ENCODE data around the gene TACSTD2. TPM values are rescaled to one million over a fixed set of nuclear protein-coding genes. Genes with fewer than 3 reads are reported as not detected.
A peak's percentile ranks its signal among the peaks of the same experiment; 100 is the strongest.

TACSTD2 gene
- total RNA-seq, 4 donors from 2014 or later: 0.09 to 1.8 (median 0.25) TPM; not detected in 1

- DNase-seq: no peak
- no peaks in the 10 kb centered on the region for H3K27me3 ChIP-seq
- H3K4me3 ChIP-seq: no peak overlapping the region
- H3K36me3 ChIP-seq: no peaks in the 10 kb centered on the region
- no peak for ATAC-seq
- TF ChIP-seq POLR2A (IDR thresholded peaks at IDR 0.05) (no peak), CTCF (IDR thresholded peaks at IDR 0.05 in 4 of 5, conservative IDR thresholded peaks at IDR 0.05 in 1 of 5) (no peak)
- in situ Hi-C loops (cut with MboI; ENCODE audit: low sequenced_read_pairs in 4 of 4): no loop called here
- no peak overlapping the region for H3K27ac ChIP-seq
- intact Hi-C loops (cut with DNase I; ENCODE audit: low total_unique reads): no loop called here
- peaks cover 0 to under 1% of the 10 kb centered on the region in 2 donors for H3K4me1 ChIP-seq
- H3K9me3 ChIP-seq: no peaks in the 10 kb centered on the region
Measured at GRCh38 chr1:58597996-58598395, 20.9 kb upstream of the TACSTD2 start.

- Histone ChIP-seq H3K36me3 (no peaks in the 10 kb centered on the region), H3K4me1 (peaks cover 8 to 9% of the 10 kb centered on the region in 2 donors), H3K9me3 (no peaks in the 10 kb centered on the region), H3K27me3 (no peaks in the 10 kb centered on the region), H3K4me3 (no peak overlapping the region), H3K27ac (no peak overlapping the region)
- intact Hi-C loops (cut with DNase I; ENCODE audit: low total_unique reads): no loop called here
- no peak for ATAC-seq
- DNase-seq: no peak
- in situ Hi-C loops (cut with MboI; ENCODE audit: low sequenced_read_pairs in 4 of 4): no loop called here
- TF ChIP-seq CTCF (IDR thresholded peaks at IDR 0.05 in 4 of 5, conservative IDR thresholded peaks at IDR 0.05 in 1 of 5) (no peak), POLR2A (IDR thresholded peaks at IDR 0.05) (no peak)
Measured at GRCh38 chr1:58597076-58597475, 20.0 kb upstream of the TACSTD2 start.

- no peaks in the 10 kb centered on the region for H3K9me3 ChIP-seq
- no peaks in the 10 kb centered on the region for H3K36me3 ChIP-seq
- TF ChIP-seq CTCF (IDR thresholded peaks at IDR 0.05 in 4 of 5, conservative IDR thresholded peaks at IDR 0.05 in 1 of 5) (no peak), POLR2A (IDR thresholded peaks at IDR 0.05) (no peak)
- in situ Hi-C loops (cut with MboI; ENCODE audit: low sequenced_read_pairs in 4 of 4) (no loop called here), intact Hi-C loops (cut with DNase I; ENCODE audit: low total_unique reads) (no loop called here)
- H3K27ac ChIP-seq: no peak overlapping the region
- H3K27me3 ChIP-seq: no peaks in the 10 kb centered on the region
- DNase-seq (no peak), ATAC-seq (no peak)
- peaks cover 9 to 13% of the 10 kb centered on the region in 2 donors for H3K4me1 ChIP-seq
- no peak overlapping the region for H3K4me3 ChIP-seq
Measured at GRCh38 chr1:58596631-58597052, 19.6 kb upstream of the TACSTD2 start.

- no peak overlapping the region for H3K27ac ChIP-seq
- intact Hi-C loops (cut with DNase I; ENCODE audit: low total_unique reads): no loop called here
- H3K27me3 ChIP-seq: no peaks in the 10 kb centered on the region
- H3K36me3 ChIP-seq: no peaks in the 10 kb centered on the region
- peaks cover 9 to 13% of the 10 kb centered on the region in 2 donors for H3K4me1 ChIP-seq
- ATAC-seq (no peak), DNase-seq (no peak)
- in situ Hi-C loops (cut with MboI; ENCODE audit: low sequenced_read_pairs in 4 of 4): no loop called here
- no peaks in the 10 kb centered on the region for H3K9me3 ChIP-seq
- TF ChIP-seq POLR2A (IDR thresholded peaks at IDR 0.05): no peak
- TF ChIP-seq CTCF (IDR thresholded peaks at IDR 0.05 in 4 of 5, conservative IDR thresholded peaks at IDR 0.05 in 1 of 5): no peak
- H3K4me3 ChIP-seq: no peak overlapping the region
Measured at GRCh38 chr1:58594546-58594945, 17.5 kb upstream of the TACSTD2 start.

GRCh38 chr1:58592522-58593134 lies 15.6 kb upstream of the TACSTD2 start:
- H3K4me3 ChIP-seq: no peak overlapping the region
- H3K36me3 ChIP-seq: no peaks in the 10 kb centered on the region
- intact Hi-C loops (cut with DNase I; ENCODE audit: low total_unique reads) (no loop called here), in situ Hi-C loops (cut with MboI; ENCODE audit: low sequenced_read_pairs in 4 of 4) (no loop called here)
- no peak overlapping the region for H3K27ac ChIP-seq
- H3K9me3 ChIP-seq: no peaks in the 10 kb centered on the region
- DNase-seq (peak in 1 of 2 donors; percentile 26), ATAC-seq (peak in 1 of 2 donors; percentile 36)
- TF ChIP-seq CTCF (IDR thresholded peaks at IDR 0.05 in 4 of 5, conservative IDR thresholded peaks at IDR 0.05 in 1 of 5) (no peak), POLR2A (IDR thresholded peaks at IDR 0.05) (no peak)
- no peaks in the 10 kb centered on the region for H3K27me3 ChIP-seq
- peaks cover 9 to 13% of the 10 kb centered on the region in 2 donors for H3K4me1 ChIP-seq
